ENCODE results near the gene PFDN6. TPM values are rescaled to one million over a fixed set of nuclear protein-coding genes. Genes with fewer than 3 reads are reported as not detected.
A peak's percentile ranks its signal among the peaks of the same experiment; 100 is the strongest.

The PFDN6 gene
- total and polyA plus RNA-seq, 9 of the 15 experiments (the other 6 are each of a cell fraction or from before 2014, with no cell fraction given): 6.8 to 475 (median 216) TPM

DNA sequence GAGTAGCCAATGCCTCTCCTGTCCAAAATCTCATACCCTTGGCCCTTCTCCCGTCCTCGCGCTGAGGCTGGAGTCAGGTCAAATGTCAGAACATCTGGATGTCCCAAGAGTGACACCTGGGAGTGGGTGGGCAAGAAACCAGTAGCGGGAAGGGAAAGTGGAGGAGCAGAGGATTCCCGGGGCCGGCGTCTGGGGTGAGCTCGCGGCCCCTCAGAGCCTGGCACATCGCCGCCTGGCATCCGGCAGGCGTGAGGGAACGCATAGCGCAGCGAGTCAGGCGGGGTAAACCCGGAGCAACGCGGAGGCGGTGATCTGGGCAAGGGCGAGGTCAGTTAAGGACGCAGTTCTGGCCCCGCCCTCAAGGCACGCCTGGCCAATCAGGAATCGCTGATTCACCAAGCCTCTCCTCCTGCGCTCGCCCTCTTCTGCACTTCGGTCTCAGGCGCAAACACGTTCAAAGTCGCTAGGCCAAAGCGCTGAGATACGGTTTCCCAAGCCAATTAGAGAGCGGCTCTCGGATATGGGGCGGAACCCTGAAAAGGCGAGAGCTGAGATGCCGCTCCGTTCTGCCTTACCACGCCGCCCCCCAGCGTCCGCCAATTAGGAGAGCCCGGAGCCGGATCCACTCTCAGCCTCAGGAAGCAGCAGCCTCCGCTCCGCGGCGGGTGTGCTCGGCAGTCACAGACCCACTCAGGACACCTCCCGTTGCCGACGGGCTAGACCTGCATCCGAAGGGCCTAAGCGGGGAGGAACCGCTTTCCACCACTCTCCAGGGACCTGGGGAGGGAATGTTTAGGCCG, 40.3 kb upstream of the PFDN6 start (continued):
- no peak for TF ChIP-seq STAT5B (CRISPR knock-in tag; IDR thresholded peaks at IDR 0.05)
- TF ChIP-seq TARDBP (IDR thresholded peaks at IDR 0.05): no peak
- 0 out of 2 replicates have a peak, but pooled peaks have one; percentile 13 for TF ChIP-seq TCF7 (IDR thresholded peaks at IDR 0.05; ENCODE audit: borderline replicate concordance)
- TF ChIP-seq, protein P1, sequence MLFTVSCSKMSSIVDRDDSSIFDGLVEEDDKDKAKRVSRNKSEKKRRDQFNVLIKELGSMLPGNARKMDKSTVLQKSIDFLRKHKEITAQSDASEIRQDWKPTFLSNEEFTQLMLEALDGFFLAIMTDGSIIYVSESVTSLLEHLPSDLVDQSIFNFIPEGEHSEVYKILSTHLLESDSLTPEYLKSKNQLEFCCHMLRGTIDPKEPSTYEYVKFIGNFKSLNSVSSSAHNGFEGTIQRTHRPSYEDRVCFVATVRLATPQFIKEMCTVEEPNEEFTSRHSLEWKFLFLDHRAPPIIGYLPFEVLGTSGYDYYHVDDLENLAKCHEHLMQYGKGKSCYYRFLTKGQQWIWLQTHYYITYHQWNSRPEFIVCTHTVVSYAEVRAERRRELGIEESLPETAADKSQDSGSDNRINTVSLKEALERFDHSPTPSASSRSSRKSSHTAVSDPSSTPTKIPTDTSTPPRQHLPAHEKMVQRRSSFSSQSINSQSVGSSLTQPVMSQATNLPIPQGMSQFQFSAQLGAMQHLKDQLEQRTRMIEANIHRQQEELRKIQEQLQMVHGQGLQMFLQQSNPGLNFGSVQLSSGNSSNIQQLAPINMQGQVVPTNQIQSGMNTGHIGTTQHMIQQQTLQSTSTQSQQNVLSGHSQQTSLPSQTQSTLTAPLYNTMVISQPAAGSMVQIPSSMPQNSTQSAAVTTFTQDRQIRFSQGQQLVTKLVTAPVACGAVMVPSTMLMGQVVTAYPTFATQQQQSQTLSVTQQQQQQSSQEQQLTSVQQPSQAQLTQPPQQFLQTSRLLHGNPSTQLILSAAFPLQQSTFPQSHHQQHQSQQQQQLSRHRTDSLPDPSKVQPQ (CRISPR knock-in tag; IDR thresholded peaks at IDR 0.05; ENCODE audit: borderline replicate concordance): no peak
- TF ChIP-seq, protein P2, sequence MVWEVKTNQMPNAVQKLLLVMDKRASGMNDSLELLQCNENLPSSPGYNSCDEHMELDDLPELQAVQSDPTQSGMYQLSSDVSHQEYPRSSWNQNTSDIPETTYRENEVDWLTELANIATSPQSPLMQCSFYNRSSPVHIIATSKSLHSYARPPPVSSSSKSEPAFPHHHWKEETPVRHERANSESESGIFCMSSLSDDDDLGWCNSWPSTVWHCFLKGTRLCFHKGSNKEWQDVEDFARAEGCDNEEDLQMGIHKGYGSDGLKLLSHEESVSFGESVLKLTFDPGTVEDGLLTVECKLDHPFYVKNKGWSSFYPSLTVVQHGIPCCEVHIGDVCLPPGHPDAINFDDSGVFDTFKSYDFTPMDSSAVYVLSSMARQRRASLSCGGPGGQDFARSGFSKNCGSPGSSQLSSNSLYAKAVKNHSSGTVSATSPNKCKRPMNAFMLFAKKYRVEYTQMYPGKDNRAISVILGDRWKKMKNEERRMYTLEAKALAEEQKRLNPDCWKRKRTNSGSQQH (CRISPR knock-in tag; IDR thresholded peaks at IDR 0.05): 0 out of 2 replicates have a peak, but pooled peaks have one; percentile 22
- TF ChIP-seq HSF4 (CRISPR knock-in tag; IDR thresholded peaks at IDR 0.05; ENCODE audit: borderline replicate concordance): no peak
- no peak for TF ChIP-seq ZNF184 (CRISPR knock-in tag; IDR thresholded peaks at IDR 0.05)
- no peak for TF ChIP-seq BRF1 (IDR thresholded peaks at IDR 0.05; ENCODE audit: borderline replicate concordance, extremely low read depth, insufficient read length)
- peak; percentile 78 for TF ChIP-seq RBBP5 (IDR thresholded peaks at IDR 0.05; ENCODE audit: borderline replicate concordance, insufficient read depth, low read length, poor library complexity, severe bottlenecking)
- TF ChIP-seq ZBTB7A (IDR thresholded peaks at IDR 0.05; ENCODE audit: borderline replicate concordance, control insufficient read depth, low read depth, low read length): no peak; the same call in 1 of the 2 replicates
- TF ChIP-seq SRSF9 (IDR thresholded peaks at IDR 0.05; ENCODE audit: borderline replicate concordance, low read depth, low read length): no peak
- TF ChIP-seq, protein P3, sequence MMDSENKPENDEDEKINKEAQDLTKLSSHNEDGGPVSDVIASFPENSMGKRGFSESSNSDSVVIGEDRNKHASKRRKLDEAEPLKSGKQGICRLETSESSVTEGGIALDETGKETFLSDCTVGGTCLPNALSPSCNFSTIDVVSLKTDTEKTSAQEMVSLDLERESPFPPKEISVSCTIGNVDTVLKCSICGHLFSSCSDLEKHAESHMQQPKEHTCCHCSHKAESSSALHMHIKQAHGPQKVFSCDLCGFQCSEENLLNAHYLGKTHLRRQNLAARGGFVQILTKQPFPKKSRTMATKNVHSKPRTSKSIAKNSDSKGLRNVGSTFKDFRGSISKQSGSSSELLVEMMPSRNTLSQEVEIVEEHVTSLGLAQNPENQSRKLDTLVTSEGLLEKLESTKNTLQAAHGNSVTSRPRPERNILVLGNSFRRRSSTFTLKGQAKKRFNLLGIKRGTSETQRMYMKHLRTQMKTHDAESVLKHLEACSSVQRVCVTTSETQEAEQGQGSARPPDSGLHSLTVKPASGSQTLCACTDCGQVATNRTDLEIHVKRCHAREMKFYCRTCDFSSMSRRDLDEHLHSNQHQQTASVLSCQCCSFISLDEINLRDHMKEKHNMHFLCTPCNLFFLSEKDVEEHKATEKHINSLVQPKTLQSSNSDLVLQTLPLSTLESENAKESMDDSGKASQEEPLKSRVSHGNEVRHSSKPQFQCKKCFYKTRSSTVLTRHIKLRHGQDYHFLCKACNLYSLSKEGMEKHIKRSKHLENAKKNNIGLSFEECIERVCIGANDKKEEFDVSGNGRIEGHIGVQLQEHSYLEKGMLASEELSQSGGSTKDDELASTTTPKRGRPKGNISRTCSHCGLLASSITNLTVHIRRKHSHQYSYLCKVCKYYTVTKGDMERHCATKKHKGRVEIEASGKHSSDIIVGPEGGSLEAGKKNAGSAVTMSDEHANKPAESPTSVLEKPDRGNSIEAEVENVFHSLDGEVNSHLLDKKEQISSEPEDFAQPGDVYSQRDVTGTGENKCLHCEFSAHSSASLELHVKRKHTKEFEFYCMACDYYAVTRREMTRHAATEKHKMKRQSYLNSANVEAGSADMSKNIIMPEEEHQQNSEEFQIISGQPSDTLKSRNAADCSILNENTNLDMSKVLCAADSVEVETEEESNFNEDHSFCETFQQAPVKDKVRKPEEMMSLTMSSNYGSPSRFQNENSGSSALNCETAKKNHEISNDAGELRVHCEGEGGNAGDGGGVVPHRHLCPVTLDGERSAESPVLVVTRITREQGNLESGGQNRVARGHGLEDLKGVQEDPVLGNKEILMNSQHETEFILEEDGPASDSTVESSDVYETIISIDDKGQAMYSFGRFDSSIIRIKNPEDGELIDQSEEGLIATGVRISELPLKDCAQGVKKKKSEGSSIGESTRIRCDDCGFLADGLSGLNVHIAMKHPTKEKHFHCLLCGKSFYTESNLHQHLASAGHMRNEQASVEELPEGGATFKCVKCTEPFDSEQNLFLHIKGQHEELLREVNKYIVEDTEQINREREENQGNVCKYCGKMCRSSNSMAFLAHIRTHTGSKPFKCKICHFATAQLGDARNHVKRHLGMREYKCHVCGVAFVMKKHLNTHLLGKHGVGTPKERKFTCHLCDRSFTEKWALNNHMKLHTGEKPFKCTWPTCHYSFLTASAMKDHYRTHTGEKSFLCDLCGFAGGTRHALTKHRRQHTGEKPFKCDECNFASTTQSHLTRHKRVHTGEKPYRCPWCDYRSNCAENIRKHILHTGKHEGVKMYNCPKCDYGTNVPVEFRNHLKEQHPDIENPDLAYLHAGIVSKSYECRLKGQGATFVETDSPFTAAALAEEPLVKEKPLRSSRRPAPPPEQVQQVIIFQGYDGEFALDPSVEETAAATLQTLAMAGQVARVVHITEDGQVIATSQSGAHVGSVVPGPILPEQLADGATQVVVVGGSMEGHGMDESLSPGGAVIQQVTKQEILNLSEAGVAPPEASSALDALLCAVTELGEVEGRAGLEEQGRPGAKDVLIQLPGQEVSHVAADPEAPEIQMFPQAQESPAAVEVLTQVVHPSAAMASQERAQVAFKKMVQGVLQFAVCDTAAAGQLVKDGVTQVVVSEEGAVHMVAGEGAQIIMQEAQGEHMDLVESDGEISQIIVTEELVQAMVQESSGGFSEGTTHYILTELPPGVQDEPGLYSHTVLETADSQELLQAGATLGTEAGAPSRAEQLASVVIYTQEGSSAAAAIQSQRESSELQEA (IDR thresholded peaks at IDR 0.05; ENCODE audit: low read depth): 0 out of 2 replicates have a peak, but pooled peaks have one; percentile 35
- no peak for TF ChIP-seq SLC30A9 (CRISPR knock-in tag; IDR thresholded peaks at IDR 0.05)
- TF ChIP-seq ELF2 (CRISPR knock-in tag; IDR thresholded peaks at IDR 0.05): no peak; the same call in 1 of the 2 replicates
- TF ChIP-seq CHD1 (IDR thresholded peaks at IDR 0.05; ENCODE audit: low read length): peak; percentile 5

Measured in K562 (cell line).